Measurements from ENCODE around the gene GALNT2.

Gene GALNT2

GRCh38 chr1:230284891-230285290, 217.9 kb downstream of the GALNT2 start:
- intact Hi-C loops (cut with DNase I) = no loop called here

GRCh38 chr1:230285351-230285750, 218.3 kb downstream of the GALNT2 start:
- DNase-seq = peak in 4 of 42 donors; percentile 1 to 25 (median 8)
- intact Hi-C loops (cut with DNase I) = no loop called here

More at GRCh38 chr1:230284891-230285290, 217.9 kb downstream of the GALNT2 start:
- peak in 2 of 42 donors; percentile 3 to 7 for DNase-seq

GRCh38 chr1:230286166-230286889, 219.3 kb downstream of the GALNT2 start:
- DNase-seq = peak in 1 of 42 donors; percentile 12
- intact Hi-C loops (cut with DNase I) = no loop called here

GRCh38 chr1:230286890-230287269, 219.8 kb downstream of the GALNT2 start:
- DNase-seq = no peak
- intact Hi-C loops (cut with DNase I) = no loop called here

GRCh38 chr1:230287674-230288315, 220.8 kb downstream of the GALNT2 start:
- DNase-seq = no peak
- intact Hi-C loops (cut with DNase I) = no loop called here

- intact Hi-C loops (cut with DNase I) = no loop called here
- no peak for DNase-seq
Measured at GRCh38 chr1:230288641-230289349, 221.8 kb downstream of the GALNT2 start.

- intact Hi-C loops (cut with DNase I) = no loop called here
- DNase-seq = no peak
Measured at GRCh38 chr1:230289350-230289644, 222.3 kb downstream of the GALNT2 start.

- DNase-seq = peak in 3 of 42 donors; percentile 3 to 11 (median 11)
- intact Hi-C loops (cut with DNase I) = no loop called here
Measured at GRCh38 chr1:230291731-230292620, 224.9 kb downstream of the GALNT2 start.

- DNase-seq = peak in 4 of 42 donors; percentile 4 to 24 (median 10)
- intact Hi-C loops (cut with DNase I) = no loop called here
Measured at GRCh38 chr1:230292689-230293389, 225.8 kb downstream of the GALNT2 start.

- intact Hi-C loops (cut with DNase I) = no loop called here
- DNase-seq = peak in 3 of 42 donors; percentile 12 to 22 (median 12)
Measured at GRCh38 chr1:230293390-230293700, 226.3 kb downstream of the GALNT2 start.

- intact Hi-C loops (cut with DNase I) = no loop called here
- DNase-seq = no peak
Measured at GRCh38 chr1:230295367-230295766, 228.3 kb downstream of the GALNT2 start.

- intact Hi-C loops (cut with DNase I) = no loop called here
- peak in 4 of 42 donors; percentile 11 to 21 (median 12) for DNase-seq
Measured at GRCh38 chr1:230299191-230300006, 232.4 kb downstream of the GALNT2 start.

- DNase-seq = peak in 1 of 42 donors; percentile 10
- intact Hi-C loops (cut with DNase I) = no loop called here
Measured at GRCh38 chr1:230300322-230301301, 233.6 kb downstream of the GALNT2 start.

GRCh38 chr1:230301322-230301721, 234.3 kb downstream of the GALNT2 start:
- intact Hi-C loops (cut with DNase I) = no loop called here
- DNase-seq = no peak

GRCh38 chr1:230301822-230302221, 234.8 kb downstream of the GALNT2 start:
- intact Hi-C loops (cut with DNase I) = no loop called here
- no peak for DNase-seq

GRCh38 chr1:230303069-230303468, 236.0 kb downstream of the GALNT2 start:
- no peak for DNase-seq
- intact Hi-C loops (cut with DNase I) = no loop called here

- intact Hi-C loops (cut with DNase I) = no loop called here
- no peak for DNase-seq
Measured at GRCh38 chr1:230303822-230304221, 236.8 kb downstream of the GALNT2 start.
